IMR-90 (cell line): ENCODE results near the gene ABAT. TPM values are rescaled to one million over a fixed set of nuclear protein-coding genes. Genes with fewer than 3 reads are reported as not detected.

Experiments used
- ATAC-seq: fragments of 200-7000 bp; cut with Tn5 transposase; 2 replicates; pipeline ENCODE4 v1.9.1; 2020; ENCODE audit warnings: low read depth, mild to moderate bottlenecking, moderate library complexity
- BruUV-seq: library from RNA; stranded (reverse); fragments of 400-500 nt; replicated peaks from 2 replicates; lab custom pipeline; 2021; lab: Mats Ljungman, UMichigan
- CTCF ChIA-PET: fragments of 300-600 bp; formaldehyde crosslinking; extraction: SDS; loops from one replicate; lab custom pipeline; 2021; ENCODE audit warnings: antibody characterized with exemption; lab: Yijun Ruan, JAX
- POLR2A ChIA-PET: fragments of 300-600 bp; sonication (Branson Sonifier 250); formaldehyde crosslinking; loops from one replicate; lab custom pipeline; 2022; ENCODE audit warnings: antibody characterized with exemption; ENCODE audit not compliant: unreplicated experiment; lab: Charles Lee
- DNase-seq: peaks from one replicate; pipeline ENCODE4 v3.0.0; 2013
- H2AFZ ChIP-seq: replicated peaks from 2 replicates; pipeline ENCODE3; 2013; ENCODE audit warnings: low read length, mild to moderate bottlenecking; ENCODE audit not compliant: poor library complexity
- H2AK5ac ChIP-seq: 2 replicates; pipeline ENCODE4 v1.6.1; 2013; ENCODE audit warnings: low read depth, low read length, inconsistent platforms
- H2AK9ac ChIP-seq: replicated peaks from 2 replicates; pipeline ENCODE3; 2013; ENCODE audit warnings: mild to moderate bottlenecking, low read depth, low read length, moderate library complexity; ENCODE audit not compliant: poor library complexity
- H2BK120ac ChIP-seq: 2 replicates; pipeline ENCODE4 v1.6.1; 2013; ENCODE audit warnings: low read depth, low read length, inconsistent platforms
- H2BK15ac ChIP-seq: 3 replicates; pipeline ENCODE4 v1.6.1; 2013; ENCODE audit warnings: low read depth, low read length, inconsistent platforms
- H2BK20ac ChIP-seq: 2 replicates; pipeline ENCODE4 v1.6.1; 2013; ENCODE audit warnings: low read depth, mild to moderate bottlenecking, inconsistent platforms, low read length, moderate library complexity
- H2BK5ac ChIP-seq: 2 replicates; pipeline ENCODE4 v1.6.1; 2013; ENCODE audit warnings: mild to moderate bottlenecking, low read depth, low read length, inconsistent platforms; ENCODE audit not compliant: poor library complexity, severe bottlenecking
- H3K14ac ChIP-seq: replicated peaks from 2 replicates; pipeline ENCODE4 v1.6.1; 2013; ENCODE audit warnings: low read depth, low read length, inconsistent platforms
- H3K18ac ChIP-seq: 2 replicates; pipeline ENCODE4 v1.6.1; 2013; ENCODE audit warnings: low read depth, low read length, control low read depth
- H3K23ac ChIP-seq: 2 replicates; pipeline ENCODE4 v1.6.1; 2013; ENCODE audit warnings: low read depth, low read length, inconsistent platforms
- H3K27ac ChIP-seq: 2 replicates; pipeline ENCODE4 v1.5.1; 2013; ENCODE audit warnings: mild to moderate bottlenecking, control low read depth, low read length; ENCODE audit not compliant: insufficient read depth
- H3K27me3 ChIP-seq: 2 replicates; pipeline ENCODE4 v1.6.1; 2013; ENCODE audit warnings: low read length; ENCODE audit not compliant: control insufficient read depth, insufficient read depth
- H3K36me3 ChIP-seq: 2 replicates; pipeline ENCODE4 v1.6.1; 2013; ENCODE audit warnings: low read length, mixed read lengths; ENCODE audit not compliant: control insufficient read depth, insufficient read depth
- H3K4ac ChIP-seq: 2 replicates; pipeline ENCODE4 v1.6.1; 2013; ENCODE audit warnings: low read depth, low read length, inconsistent platforms
- H3K4me1 ChIP-seq: 2 replicates; pipeline ENCODE4 v1.6.1; 2013; ENCODE audit warnings: low read length, mixed read lengths; ENCODE audit not compliant: control insufficient read depth, insufficient read depth
- H3K4me2 ChIP-seq: 2 replicates; pipeline ENCODE4 v1.6.1; 2013; ENCODE audit warnings: low read depth, mild to moderate bottlenecking, control low read depth, low read length, moderate library complexity
- H3K4me3 ChIP-seq: 2 replicates; pipeline ENCODE4 v1.5.1; 2013; ENCODE audit warnings: low read depth, mild to moderate bottlenecking, control low read depth, low read length, moderate library complexity; ENCODE audit not compliant: insufficient read depth
- H3K56ac ChIP-seq: 2 replicates; pipeline ENCODE4 v1.6.1; 2013; ENCODE audit warnings: low read length, inconsistent platforms; ENCODE audit not compliant: insufficient read depth; ENCODE audit errors: extremely low read depth
- H3K79me1 ChIP-seq, 2 experiments: 2 replicates each; pipeline ENCODE4 v1.6.1; 2013; ENCODE audit warnings: low read length in 2 of 2, inconsistent platforms in 1 of 2, low read depth in 1 of 2
- H3K9ac ChIP-seq: 2 replicates; pipeline ENCODE4 v1.6.1; 2013; ENCODE audit warnings: low read depth, low read length, control low read depth
- H3K9me1 ChIP-seq: 2 replicates; pipeline ENCODE4 v1.6.1; 2013; ENCODE audit warnings: low read length, inconsistent platforms; ENCODE audit not compliant: insufficient read depth
- H3K9me3 ChIP-seq: 2 replicates; pipeline ENCODE4 v1.6.1; 2013; ENCODE audit warnings: low read length; ENCODE audit not compliant: control insufficient read depth, insufficient read depth
- H4K20me1 ChIP-seq: 2 replicates; pipeline ENCODE4 v1.6.1; 2013; ENCODE audit warnings: low read length, inconsistent platforms; ENCODE audit not compliant: insufficient read depth
- H4K5ac ChIP-seq: 2 replicates; pipeline ENCODE4 v1.6.1; 2013; ENCODE audit warnings: mild to moderate bottlenecking, low read depth, low read length, control low read depth
- H4K8ac ChIP-seq, 2 experiments: 2 replicates each; pipeline ENCODE4 v1.6.1; 2013; ENCODE audit warnings: low read depth in 2 of 2, low read length in 2 of 2, control low read depth in 1 of 2, inconsistent platforms in 1 of 2
- H4K91ac ChIP-seq: 2 replicates; pipeline ENCODE4 v1.6.1; 2013; ENCODE audit warnings: low read depth, low read length, inconsistent platforms; ENCODE audit not compliant: insufficient read depth
- BHLHE40 ChIP-seq: fragments of 150-350 bp; IDR thresholded peaks from 2 replicates; pipeline ENCODE4 v1.6.1; 2016; ENCODE audit warnings: mild to moderate bottlenecking, low read depth, low read length
- CEBPB ChIP-seq: IDR thresholded peaks from 2 replicates; pipeline ENCODE4 v1.6.1; 2012; ENCODE audit warnings: low read depth, low read length, improper control_type of control experiment
- FOS ChIP-seq: fragments of 150-350 bp; IDR thresholded peaks from 2 replicates; pipeline ENCODE4 v1.6.1; 2016; ENCODE audit warnings: low read depth, low read length
- WGBS, 2 experiments: methylation state at CpG; one replicate each; pipeline versions ENCODE4 v1.1.5 to v1.1.7; 2013; ENCODE audit warnings: missing lambda C conversion rate in 2 of 2; ENCODE audit not compliant: insufficient read length in 1 of 2; ENCODE audit errors: extremely low coverage in 2 of 2; 5-methylcytosine and 5-hydroxymethylcytosine counted together
- dilution Hi-C: fragments of 300-500 bp; cut with HindIII; formaldehyde crosslinking; loops from one replicate; pipeline ENCODE4 v1.14.3; 2018; ENCODE audit warnings: low sequenced_read_pairs; ENCODE audit not compliant: unreplicated experiment
- in situ Hi-C: fragments of 300-500 bp; cut with MboI; formaldehyde crosslinking; loops from 3 replicates; pipeline ENCODE4 v1.14.3; 2019; ENCODE audit warnings: low sequenced_read_pairs, inconsistent platforms, mixed read lengths
- intact Hi-C: fragments of 100-400 bp; cut with micrococcal nuclease; formaldehyde crosslinking; loops from 2 replicates; pipeline ENCODE4 v1.10.0; 2022
- polyA plus RNA-seq, 3 experiments: library from polyadenylated mRNA; depleted of rRNA; stranded (reverse); fragments of >200 nt; gene quantifications; 2 replicates each; pipeline ENCODE4 v1.2.3, GENCODE V29; 2012; ENCODE audit warnings: low replicate concordance in 1 of 3
- total RNA-seq: library from RNA; depleted of rRNA; stranded (reverse); fragments of >200 nt; gene quantifications from 2 replicates; pipeline ENCODE4 v1.2.3, GENCODE V29; 2012

ABAT gene
- total and polyA plus RNA-seq, 2 of the 4 experiments (the other 2 are of a cell fraction) = 4.5 to 6.9 TPM

GRCh38 chr16:8678068-8678927 lies 3.9 kb downstream of the ABAT start:
- no peak overlapping the region for H3K56ac ChIP-seq
- no peak overlapping the region for H2AK9ac ChIP-seq
- ATAC-seq (peak; percentile 15), DNase-seq (peak; percentile 80)
- intact Hi-C loops (loop anchor here (1.0 kb wide), 1 partner anchor 74 kb away; no protein-coding TSS in a partner anchor), dilution Hi-C loops (no loop called here), in situ Hi-C loops (no loop called here)
- no peak overlapping the region for H2BK5ac ChIP-seq
- no peak overlapping the region for H2BK20ac ChIP-seq
- H3K14ac ChIP-seq = no peak overlapping the region
- no peak overlapping the region for H2BK15ac ChIP-seq
- no CpG with 5 or more reads among the region's 7 CpGs for WGBS, 2 experiments
- H3K9me1 ChIP-seq = no peaks in the 10 kb centered on the region; the same call in 1 of the 2 replicates
- H3K23ac ChIP-seq = no peak overlapping the region
- H3K9ac ChIP-seq = no peak overlapping the region
- ChIA-PET POLR2A (no interaction called here), CTCF (no interaction called here)
- no peak overlapping the region for H3K4me3 ChIP-seq
- no peak overlapping the region for H3K4ac ChIP-seq
- peaks cover 2% of the 10 kb centered on the region; the same call in 1 of the 2 replicates for H3K9me3 ChIP-seq
- no peak overlapping the region for H2AFZ ChIP-seq
- no peak overlapping the region for H4K8ac ChIP-seq
- H3K4me2 ChIP-seq = no peak overlapping the region
- no peak overlapping the region for H4K5ac ChIP-seq
- no peak overlapping the region for H2BK120ac ChIP-seq
- H3K4me1 ChIP-seq = peaks cover 5% of the 10 kb centered on the region
- no peak overlapping the region for H3K27ac ChIP-seq
- TSS peak; percentile 30 for BruUV-seq
- H3K36me3 ChIP-seq = no peaks in the 10 kb centered on the region
- H3K27me3 ChIP-seq = no peaks in the 10 kb centered on the region
- H4K91ac ChIP-seq = no peak overlapping the region
- TF ChIP-seq BHLHE40 (no peak), FOS (peak; percentile 27; the same call in 1 of the 2 replicates), CEBPB (peak; percentile 93)
- no peaks in the 10 kb centered on the region for H3K79me1 ChIP-seq
- H3K18ac ChIP-seq = no peak overlapping the region
- no peak overlapping the region for H2AK5ac ChIP-seq
- H4K20me1 ChIP-seq = no peaks in the 10 kb centered on the region
